HG02798 (cell line): ENCODE data around the gene ISLR.
A peak's percentile ranks its signal among the peaks of the same experiment; 100 is the strongest.

Experiments used
- ATAC-seq: cut with Tn5 transposase; IDR thresholded peaks from one replicate; pipeline ENCODE4 v1.9.1; 2021; ENCODE audit warnings: mild to moderate bottlenecking; ENCODE audit not compliant: unreplicated experiment, poor library complexity

Gene ISLR

GRCh38 chr15:74173380-74174218 is at the start of gene ISLR:
Gene ISLR, plus strand, starts transcription at chr15:74173710. Its CDS starts 1,149 bp downstream, at chr15:74174859.
- no peak for ATAC-seq

- no peak for ATAC-seq
Measured at GRCh38 chr15:74124196-74124595, 49.3 kb upstream of the ISLR start.

GRCh38 chr15:74124759-74125158 is 48.8 kb upstream of the ISLR start:
- ATAC-seq = no peak

- peak; percentile 68 for ATAC-seq
Measured at GRCh38 chr15:74127255-74127953, 46.1 kb upstream of the ISLR start.

GRCh38 chr15:74127954-74128784 is 45.3 kb upstream of the ISLR start:
- ATAC-seq = no peak

GRCh38 chr15:74128785-74129585 is 44.5 kb upstream of the ISLR start:
- ATAC-seq = no peak

GRCh38 chr15:74129586-74130154 is 43.8 kb upstream of the ISLR start:
- ATAC-seq = no peak

- ATAC-seq = no peak
Measured at GRCh38 chr15:74130155-74130848, 43.2 kb upstream of the ISLR start, which contains the start of gene ISLR2. Gene ISLR2, plus strand, starts transcription at chr15:74130586. Its CDS starts 2,169 bp downstream, at chr15:74132755.

GRCh38 chr15:74130849-74131627 is 42.5 kb upstream of the ISLR start:
- no peak for ATAC-seq

GRCh38 chr15:74131628-74132413 is 41.7 kb upstream of the ISLR start:
- ATAC-seq = no peak

- no peak for ATAC-seq
Measured at GRCh38 chr15:74132681-74133651, 40.5 kb upstream of the ISLR start.

GRCh38 chr15:74133694-74134386 is 39.7 kb upstream of the ISLR start:
- ATAC-seq = no peak

- no peak for ATAC-seq
Measured at GRCh38 chr15:74134387-74135027, 39.0 kb upstream of the ISLR start.

- ATAC-seq = no peak
Measured at GRCh38 chr15:74135041-74135565, 38.4 kb upstream of the ISLR start.

- no peak for ATAC-seq
Measured at GRCh38 chr15:74136540-74136813, 37.0 kb upstream of the ISLR start.
